NCI-H69 (cell line): ENCODE data around the gene TARS1.
"Not testable (repeated sequence)": the region's sequence is repeated elsewhere in the genome, so short reads cannot be mapped to it uniquely, and the experiment has no call there.

ENCODE experiments used
- DNase-seq: peaks from one replicate; lab custom pipeline; 2025; lab: John Stamatoyannopoulos, UW

The TARS1 gene

DNA sequence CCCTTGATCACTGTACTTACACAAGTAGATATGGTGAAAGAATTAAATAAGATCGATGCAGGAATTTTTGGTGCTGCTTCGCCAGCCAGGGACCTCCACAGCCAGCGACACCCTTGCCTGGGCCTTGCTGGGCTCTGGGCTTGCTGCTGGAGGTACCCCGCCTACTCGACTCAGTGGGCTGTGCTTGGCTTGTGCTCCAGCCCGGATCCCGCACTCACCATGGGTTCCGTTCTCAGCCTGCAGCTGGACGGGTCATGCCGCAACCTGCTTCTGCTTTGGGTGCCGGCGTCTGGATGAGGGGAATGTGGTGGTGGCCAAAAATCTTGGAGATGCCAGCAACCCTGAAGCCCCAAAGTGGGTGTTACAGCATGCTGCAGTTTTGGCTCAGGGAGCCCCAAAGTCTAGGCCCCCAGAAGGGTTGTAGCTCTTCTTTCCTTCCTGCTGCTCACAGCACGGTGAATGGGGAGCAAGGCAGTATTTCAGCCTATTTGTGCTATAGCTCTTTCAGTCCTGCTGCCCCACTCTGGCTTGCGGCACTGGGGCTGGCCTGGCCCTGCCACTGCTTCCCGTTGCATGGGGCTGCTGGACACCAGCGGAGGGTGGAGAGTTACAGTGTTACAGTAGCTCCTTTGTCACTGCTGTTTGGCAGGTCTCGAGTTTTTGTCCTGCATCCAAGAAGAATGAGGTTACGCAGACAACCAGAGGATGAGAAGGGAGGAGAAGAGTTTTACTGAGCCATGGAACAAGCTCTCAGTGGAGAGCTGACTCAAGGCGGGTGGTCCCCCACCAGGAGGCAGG lies 48.0 kb downstream of the TARS1 start:
- no peak for DNase-seq

DNA sequence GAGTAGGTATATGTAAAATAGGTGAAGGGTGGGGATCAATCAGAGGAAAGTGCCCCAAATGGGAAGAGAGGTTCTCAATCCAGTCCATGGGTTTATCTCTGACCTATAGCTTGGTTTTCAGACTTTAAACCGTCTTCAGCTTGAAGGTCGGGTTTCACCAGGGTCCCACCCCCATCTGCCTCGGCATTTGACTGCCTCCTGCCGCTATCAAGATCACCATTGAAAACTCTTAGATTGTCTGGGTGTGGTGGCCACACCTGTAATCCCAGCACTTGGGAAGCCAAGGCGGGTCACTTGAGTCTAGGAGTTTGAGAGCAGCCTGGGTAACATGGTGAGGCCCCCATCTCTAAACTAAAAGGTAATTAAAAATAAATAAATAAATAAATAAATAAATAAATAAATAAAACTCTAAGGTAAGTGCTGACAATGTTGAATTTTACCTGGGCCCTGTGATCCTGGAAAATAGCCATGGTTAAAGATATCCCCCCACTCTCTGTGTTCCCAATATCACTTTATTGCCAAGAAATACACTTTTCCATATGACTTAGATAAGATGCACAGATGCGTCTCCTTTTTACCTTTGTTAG lies 48.8 kb downstream of the TARS1 start:
- no peak for DNase-seq

GRCh38 chr5:33490071-33490665 lies 49.4 kb downstream of the TARS1 start:
- no peak for DNase-seq

GRCh38 chr5:33491941-33492340 lies 51.2 kb downstream of the TARS1 start:
- DNase-seq, result no peak

DNA sequence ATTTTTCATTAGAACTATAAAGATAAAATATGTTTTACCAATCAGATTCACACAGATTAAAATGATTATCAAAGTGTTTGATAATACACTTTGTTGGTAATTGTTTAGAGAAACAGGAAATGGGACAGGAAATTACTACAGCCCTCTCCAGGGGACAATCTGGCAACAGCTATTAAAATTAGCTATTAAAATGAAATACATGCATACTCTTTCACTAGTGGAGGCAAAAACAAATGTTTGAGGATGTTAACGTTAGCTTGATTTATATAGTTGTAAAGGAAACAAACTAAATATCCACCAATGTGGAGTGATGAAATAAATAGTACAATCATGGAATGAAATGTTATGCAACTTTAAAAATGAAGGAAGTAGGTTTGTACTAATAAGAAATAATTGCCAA lies 53.7 kb downstream of the TARS1 start:
- DNase-seq, result no peak

- no peak for DNase-seq
These were observed 60.5 kb downstream of the TARS1 start for GRCh38 chr5:33501260-33501659.

DNA sequence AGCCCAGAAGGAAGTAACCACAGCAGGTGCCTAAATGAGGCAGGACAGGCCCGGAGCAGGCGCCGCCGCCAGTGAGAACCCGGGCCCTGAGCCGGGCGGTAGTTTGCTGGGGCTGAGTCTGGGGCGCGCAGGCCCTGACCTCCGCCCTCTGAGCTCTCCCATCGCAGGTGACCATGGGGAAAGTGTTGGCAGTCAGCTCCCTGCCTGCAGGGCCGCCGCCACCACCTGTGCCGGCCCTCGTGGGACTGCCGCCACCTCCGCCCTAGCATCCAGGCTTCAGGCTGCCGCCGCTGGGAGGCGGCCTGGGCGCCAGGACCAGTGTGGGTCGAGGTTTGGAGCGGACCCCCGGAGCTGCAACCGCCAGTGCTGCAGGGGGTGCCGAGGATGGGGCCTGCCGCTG lies 61.1 kb downstream of the TARS1 start:
- no peak for DNase-seq

GRCh38 chr5:33504570-33504969 lies 63.8 kb downstream of the TARS1 start:
- DNase-seq, result no peak

DNA sequence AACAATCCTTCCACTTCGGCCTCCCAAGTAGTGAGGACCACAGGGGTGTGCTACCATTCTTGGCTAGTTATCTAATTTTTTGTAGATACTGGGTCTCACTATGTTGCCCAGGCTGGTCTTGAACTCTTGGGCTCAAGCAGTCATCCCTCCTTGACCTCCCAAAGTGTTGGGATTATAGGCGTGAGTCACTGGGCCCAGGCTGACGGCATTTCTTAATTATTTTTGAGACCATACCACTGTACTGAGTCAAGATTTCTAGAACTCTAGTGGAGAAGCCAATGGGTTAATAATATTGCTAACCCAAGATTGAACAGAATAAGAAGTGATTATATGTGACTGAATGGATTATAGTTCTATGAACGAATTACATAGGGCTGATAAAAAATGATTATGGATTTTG lies 66.7 kb downstream of the TARS1 start:
- no peak for DNase-seq

DNA sequence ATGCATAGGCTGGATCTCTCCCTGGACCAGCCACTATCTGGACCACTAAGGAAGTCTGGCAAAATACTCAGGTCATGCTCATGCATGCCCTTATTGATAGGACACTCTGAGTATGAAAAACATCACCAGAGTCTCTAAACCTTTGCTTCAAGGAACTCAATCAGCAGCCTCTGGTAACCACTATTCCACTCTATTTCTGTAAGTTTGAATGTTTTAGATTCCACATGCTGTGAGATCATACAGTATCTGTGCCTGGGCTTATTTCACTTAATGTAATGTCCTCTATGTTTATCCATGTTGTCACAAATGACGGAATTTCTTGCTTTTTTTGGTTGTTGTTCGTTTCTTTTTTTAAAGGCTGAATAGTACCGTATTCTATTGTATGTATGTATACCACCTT lies 68.3 kb downstream of the TARS1 start:
- DNase-seq, result no peak

- DNase-seq, result peak; percentile 12
These were observed 72.9 kb downstream of the TARS1 start for GRCh38 chr5:33513462-33514185.

GRCh38 chr5:33515366-33515765 lies 74.6 kb downstream of the TARS1 start:
- not testable (repeated sequence) for DNase-seq

GRCh38 chr5:33516421-33516820 lies 75.7 kb downstream of the TARS1 start:
- no peak for DNase-seq
